ENCODE measurements around the gene TTC3.

- TF ChIP-seq CTCF (conservative IDR thresholded peaks at IDR 0.05; ENCODE audit: low read length) (no peak), EZH2phosphoT487 (IDR thresholded peaks at IDR 0.05; ENCODE audit: borderline replicate concordance, low read depth, low read length) (no peak)
Observed at GRCh38 chr21:37145635-37146111, 72.6 kb downstream of the TTC3 start.
